ENCODE results near the gene TUB. TPM values are rescaled to one million over a fixed set of nuclear protein-coding genes. Genes with fewer than 3 reads are reported as not detected.

The TUB gene
- total and polyA plus RNA-seq, 7 donors: 0.25 to 4.6 (median 0.91) TPM

DNA sequence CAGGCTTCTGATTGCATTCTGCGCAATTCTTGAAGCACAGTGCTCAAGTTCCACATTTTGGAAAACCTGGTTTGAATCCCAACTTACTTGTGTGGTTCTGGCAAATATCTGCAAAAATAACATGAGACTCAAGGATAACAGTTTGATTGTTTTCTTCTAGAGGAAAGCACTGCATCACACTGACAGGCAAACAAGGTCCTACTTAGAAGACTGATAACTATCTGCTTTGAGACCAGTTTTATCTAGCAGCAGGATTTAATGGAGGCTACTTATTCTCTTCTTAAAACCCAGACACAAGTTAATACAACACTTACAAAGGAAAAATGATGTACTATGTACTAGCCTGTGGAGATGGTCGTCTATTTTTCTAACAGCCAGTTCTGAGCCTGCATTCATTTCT, 46.4 kb downstream of the TUB start:
- intact Hi-C loops (cut with DNase I): no loop called here
- Histone ChIP-seq H3K27me3 (ENCODE audit: insufficient read depth in 3 of 3, low read length in 2 of 3) (no peaks in the 10 kb centered on the region), H3K4me3 (no peak overlapping the region), H3K27ac (no peak overlapping the region), H3K4me1 (no peaks in the 10 kb centered on the region), H3K9me3 (no peaks in the 10 kb centered on the region), H3K36me3 (ENCODE audit: insufficient read depth in 1 of 2, low read depth in 1 of 2) (no peaks in the 10 kb centered on the region)
- ATAC-seq (no peak), DNase-seq (no peak)
- TF ChIP-seq, protein P1, sequence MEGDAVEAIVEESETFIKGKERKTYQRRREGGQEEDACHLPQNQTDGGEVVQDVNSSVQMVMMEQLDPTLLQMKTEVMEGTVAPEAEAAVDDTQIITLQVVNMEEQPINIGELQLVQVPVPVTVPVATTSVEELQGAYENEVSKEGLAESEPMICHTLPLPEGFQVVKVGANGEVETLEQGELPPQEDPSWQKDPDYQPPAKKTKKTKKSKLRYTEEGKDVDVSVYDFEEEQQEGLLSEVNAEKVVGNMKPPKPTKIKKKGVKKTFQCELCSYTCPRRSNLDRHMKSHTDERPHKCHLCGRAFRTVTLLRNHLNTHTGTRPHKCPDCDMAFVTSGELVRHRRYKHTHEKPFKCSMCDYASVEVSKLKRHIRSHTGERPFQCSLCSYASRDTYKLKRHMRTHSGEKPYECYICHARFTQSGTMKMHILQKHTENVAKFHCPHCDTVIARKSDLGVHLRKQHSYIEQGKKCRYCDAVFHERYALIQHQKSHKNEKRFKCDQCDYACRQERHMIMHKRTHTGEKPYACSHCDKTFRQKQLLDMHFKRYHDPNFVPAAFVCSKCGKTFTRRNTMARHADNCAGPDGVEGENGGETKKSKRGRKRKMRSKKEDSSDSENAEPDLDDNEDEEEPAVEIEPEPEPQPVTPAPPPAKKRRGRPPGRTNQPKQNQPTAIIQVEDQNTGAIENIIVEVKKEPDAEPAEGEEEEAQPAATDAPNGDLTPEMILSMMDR (IDR thresholded peaks at IDR 0.05): no peak
- 68 to 76% (median 75%) methylated on average over 2 of the region's 2 CpGs for WGBS, 3 donors

DNA sequence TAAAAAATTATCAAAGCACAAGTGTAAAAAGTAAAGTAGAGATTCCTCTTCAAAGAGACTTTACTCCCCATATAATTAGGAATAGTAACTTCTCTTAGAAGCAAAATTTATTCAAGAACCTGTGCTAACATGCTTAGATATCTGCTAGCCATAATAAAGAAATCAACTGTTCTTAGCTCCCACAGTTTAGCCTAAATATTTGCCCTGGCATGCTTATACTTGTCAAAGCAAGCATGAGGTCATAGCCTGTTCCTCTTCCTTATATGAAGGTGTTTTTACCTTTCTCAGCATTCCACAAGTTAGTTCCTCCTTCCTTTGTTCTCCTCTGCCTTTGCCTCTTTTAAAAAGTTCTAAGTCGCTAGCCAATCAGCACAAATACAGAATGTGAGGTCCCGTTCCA, 57.5 kb downstream of the TUB start:
- no peak overlapping the region for H3K27ac ChIP-seq
- no peak for DNase-seq
- TF ChIP-seq, protein P1 (IDR thresholded peaks at IDR 0.05): no peak
- no peaks in the 10 kb centered on the region for H3K27me3 ChIP-seq (ENCODE audit: insufficient read depth in 3 of 3, low read length in 2 of 3)
- 83 to 88% (median 88%) methylated on average over 2 of the region's 2 CpGs for WGBS, 3 donors
- intact Hi-C loops (cut with DNase I): no loop called here
- H3K4me1 ChIP-seq: no peaks in the 10 kb centered on the region
- H3K4me3 ChIP-seq: no peak overlapping the region
- H3K36me3 ChIP-seq (ENCODE audit: insufficient read depth in 1 of 2, low read depth in 1 of 2): peaks cover 0 to 8% of the 10 kb centered on the region in 2 donors
- no peaks in the 10 kb centered on the region for H3K9me3 ChIP-seq
- no peak for ATAC-seq

DNA sequence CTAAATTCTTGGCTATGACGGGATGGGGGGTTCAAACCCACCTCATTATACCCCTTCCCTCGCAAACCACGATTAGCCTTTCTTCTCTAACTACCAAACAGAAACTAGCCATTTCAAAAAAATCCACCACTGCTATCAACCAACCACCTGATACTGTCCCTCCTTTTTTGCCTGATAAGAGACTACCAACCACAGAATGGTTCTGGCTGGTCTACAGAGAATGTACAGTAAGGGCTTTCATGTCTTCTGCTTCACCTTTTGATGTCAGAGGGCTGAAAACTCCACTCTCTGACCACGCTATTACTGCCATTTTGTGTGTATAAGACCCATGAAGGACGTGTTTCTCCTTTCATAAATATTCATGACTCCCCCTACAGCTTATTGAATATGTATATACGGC, 68.7 kb downstream of the TUB start:
- intact Hi-C loops (cut with DNase I): no loop called here
- DNase-seq: no peak
- no peaks in the 10 kb centered on the region for H3K36me3 ChIP-seq (ENCODE audit: insufficient read depth in 1 of 2, low read depth in 1 of 2)
- WGBS, 3 donors: 82 to 85% (median 84%) methylated on average over 6 of the region's 6 CpGs
- H3K9me3 ChIP-seq: no peaks in the 10 kb centered on the region
- no peak overlapping the region for H3K4me3 ChIP-seq
- no peak for ATAC-seq
- TF ChIP-seq, protein P1 (IDR thresholded peaks at IDR 0.05): no peak
- H3K4me1 ChIP-seq: peaks cover 4% of the 10 kb centered on the region
- no peak overlapping the region for H3K27ac ChIP-seq
- H3K27me3 ChIP-seq (ENCODE audit: insufficient read depth in 3 of 3, low read length in 2 of 3): no peaks in the 10 kb centered on the region

Other genes with a start within 250 kb of the TUB start
- not detected for gene OR10A6, start 149.9 kb upstream of the TUB start, total RNA-seq
- gene OR10A6, start 149.9 kb upstream of the TUB start, polyA plus RNA-seq: not detected
- gene OR10A3, start 139.5 kb upstream of the TUB start, total RNA-seq: not detected
- gene OR10A3, start 139.5 kb upstream of the TUB start, polyA plus RNA-seq: not detected
- gene NLRP10, start 115.8 kb upstream of the TUB start, total RNA-seq: not detected
- gene NLRP10, start 115.8 kb upstream of the TUB start, polyA plus RNA-seq: not detected
- 100 to 1,000 TPM; 149 to 208 (median 202) TPM for gene EIF3F, start 93.9 kb upstream of the TUB start, total RNA-seq
- 100 to 1,000 TPM; 388 to 539 (median 468) TPM for gene EIF3F, start 93.9 kb upstream of the TUB start, polyA plus RNA-seq
- 1 to 10 TPM; 3.4 to 8.4 (median 4.4) TPM for gene RIC3, start 87.8 kb downstream of the TUB start, total RNA-seq
- gene RIC3, start 87.8 kb downstream of the TUB start, polyA plus RNA-seq: 1 to 10 TPM in 2 of 3 donors, under 1 TPM in 1; 0.46 to 3.3 (median 2.7) TPM
- gene LMO1, start 182.7 kb downstream of the TUB start, total RNA-seq: 1 to 10 TPM; 3.2 to 9.3 (median 4.4) TPM
- 1 to 10 TPM in 2 of 3 donors, under 1 TPM in 1; 0.74 to 3.0 (median 2.0) TPM for gene LMO1, start 182.7 kb downstream of the TUB start, polyA plus RNA-seq

Data from psoas muscle (tissue), 8 donors.